Right ventricle myocardium superior (tissue), 1 donor: ENCODE results near the gene CLDN3. TPM values are rescaled to one million over a fixed set of nuclear protein-coding genes. Genes with fewer than 3 reads are reported as not detected.
"Not testable (repeated sequence)": the region's sequence is repeated elsewhere in the genome, so short reads cannot be mapped to it uniquely, and the experiment has no call there.

Experiments
- ATAC-seq: fragments of 200-7000 bp; cut with Tn5 transposase; one replicate; pipeline ENCODE4 v1.9.1; 2020; ENCODE audit warnings: mild to moderate bottlenecking; ENCODE audit not compliant: poor library complexity
- DNase-seq: peaks from one replicate; pipeline ENCODE4 v3.0.0-alpha.2; 2020
- intact Hi-C: fragments of 100-400 bp; cut with DNase I; formaldehyde crosslinking; loops from one replicate; pipeline ENCODE4 v1.11.2; 2022
- long read RNA-seq: library from polyadenylated mRNA; unstranded; transcript quantifications from one replicate; pipeline ENCODE4 v2.0.0, GENCODE V29; 2021
- total RNA-seq: library from RNA; stranded (reverse); fragmentation: NEBNext Ultra II Directional; extraction: Animal tissue kit (Norgen Biotek cat#: 25700); gene quantifications from one replicate; pipeline ENCODE4 v1.2.1, GENCODE V29; 2021
- donor health status: DM: no; HTN: yes; CAD: no; lungs with severe emphysema.

CLDN3 gene
- total RNA-seq: not detected
- long read RNA-seq: 0 reads

- ATAC-seq: peak; percentile 69
- intact Hi-C loops: no loop called here
These were observed at the start of gene CLDN3 for GRCh38 chr7:73770002-73770859. Gene CLDN3 (minus strand): TSS chr7:73770270. CDS start chr7:73770049, 221 bp downstream.

DNA sequence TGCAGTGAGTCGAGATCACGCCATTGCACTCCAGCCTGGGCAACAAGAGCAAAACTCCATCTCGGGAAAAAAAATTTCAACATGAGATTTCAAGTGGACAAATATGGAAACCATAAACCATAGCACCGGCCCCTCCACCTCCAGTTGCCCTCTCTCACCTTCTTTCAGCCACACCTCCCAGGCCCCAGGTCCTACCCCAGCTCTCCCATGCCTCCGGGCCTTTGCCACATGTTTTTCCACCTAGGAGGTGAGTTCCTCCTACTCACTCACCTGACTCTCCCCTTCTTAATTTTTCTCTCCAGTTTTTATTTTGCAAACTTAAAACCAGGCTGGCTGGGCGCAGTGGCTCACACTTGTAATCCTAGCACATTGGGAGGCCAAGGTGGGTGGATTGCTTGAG lies 47.1 kb upstream of the CLDN3 start:
- peak; percentile 4 for DNase-seq
- intact Hi-C loops: no loop called here
- ATAC-seq: no peak

More at GRCh38 chr7:73770002-73770859, at the start of gene CLDN3:
- DNase-seq: no peak

DNA sequence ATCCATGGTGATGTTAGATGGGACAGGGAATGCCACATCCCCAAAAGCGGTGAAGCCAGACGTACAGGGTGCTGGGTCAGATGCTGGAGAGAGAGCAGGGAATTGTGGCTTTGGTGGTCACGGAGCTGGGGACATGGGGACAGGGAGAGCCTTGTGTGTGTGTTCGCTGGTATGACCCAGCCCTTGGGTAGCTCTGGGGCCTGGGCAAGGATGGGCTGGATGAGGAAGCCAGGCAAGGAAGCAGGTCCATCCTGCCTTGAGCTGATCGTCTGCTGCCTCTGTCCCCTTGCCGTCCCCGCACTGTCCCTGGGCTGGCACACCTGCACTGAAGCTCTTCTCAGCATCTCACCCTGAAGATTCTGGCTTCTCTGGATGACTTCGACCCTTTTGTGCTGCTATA lies 45.4 kb upstream of the CLDN3 start:
- DNase-seq (peak; percentile 27), ATAC-seq (no peak)
- intact Hi-C loops: no loop called here

DNA sequence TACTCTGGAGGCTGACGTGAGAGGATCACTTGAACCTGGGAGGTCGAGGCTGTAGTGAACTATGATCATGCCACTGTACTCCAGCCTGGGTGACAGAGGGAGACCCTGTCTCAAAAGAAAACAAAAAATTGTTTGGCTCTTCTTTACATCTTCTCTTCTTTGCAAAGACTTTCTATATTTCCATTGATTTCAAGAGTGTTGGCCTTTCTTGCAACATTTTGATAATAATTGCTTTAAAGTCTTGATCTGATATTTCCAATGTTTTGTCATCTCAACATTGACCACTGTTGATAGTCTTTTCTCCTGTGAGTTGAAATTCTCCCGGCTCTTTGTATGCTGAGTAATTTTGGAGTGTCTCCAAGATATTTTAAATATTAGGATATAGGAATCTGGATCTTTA lies 42.9 kb upstream of the CLDN3 start:
- ATAC-seq: no peak
- intact Hi-C loops: loop anchor here (5.0 kb wide), 1 partner anchor 39 kb away; no protein-coding TSS in a partner anchor
- DNase-seq: no peak

GRCh38 chr7:73811760-73812168 lies 41.7 kb upstream of the CLDN3 start:
- peak; percentile 81 for ATAC-seq
- intact Hi-C loops: loop anchor here (5.0 kb wide), 1 partner anchor 41 kb away; no protein-coding TSS in a partner anchor
- peak; percentile 67 for DNase-seq

DNA sequence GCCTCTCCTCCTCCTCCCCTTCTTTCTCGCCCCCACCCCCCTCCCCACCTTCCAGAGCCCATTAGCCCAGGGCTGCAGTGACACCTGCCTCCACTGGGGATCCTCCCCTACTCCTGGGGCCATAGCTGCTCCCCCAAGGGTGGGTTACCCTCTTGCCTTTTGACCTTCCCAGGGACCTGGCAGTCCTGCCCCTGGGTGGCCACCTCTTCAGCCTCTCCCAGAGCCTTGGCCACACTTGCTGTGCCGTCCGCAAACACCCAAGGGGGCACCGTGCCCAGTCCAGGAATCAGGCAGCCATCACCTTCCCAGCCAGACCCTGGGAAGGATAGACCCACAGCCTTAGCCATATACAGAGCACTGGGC lies 40.9 kb upstream of the CLDN3 start:
- peak; percentile 26 for DNase-seq
- no peak for ATAC-seq
- intact Hi-C loops: loop anchor here (5.0 kb wide), 1 partner anchor 41 kb away; no protein-coding TSS in a partner anchor

- intact Hi-C loops: no loop called here
- ATAC-seq (no peak), DNase-seq (peak; percentile 30)
These were observed 39.4 kb upstream of the CLDN3 start for GRCh38 chr7:73809467-73809951.

GRCh38 chr7:73802459-73802858 lies 32.4 kb upstream of the CLDN3 start:
- intact Hi-C loops: no loop called here
- ATAC-seq (no peak), DNase-seq (no peak)

GRCh38 chr7:73801577-73801976 lies 31.5 kb upstream of the CLDN3 start:
- intact Hi-C loops: no loop called here
- DNase-seq (no peak), ATAC-seq (no peak)

DNA sequence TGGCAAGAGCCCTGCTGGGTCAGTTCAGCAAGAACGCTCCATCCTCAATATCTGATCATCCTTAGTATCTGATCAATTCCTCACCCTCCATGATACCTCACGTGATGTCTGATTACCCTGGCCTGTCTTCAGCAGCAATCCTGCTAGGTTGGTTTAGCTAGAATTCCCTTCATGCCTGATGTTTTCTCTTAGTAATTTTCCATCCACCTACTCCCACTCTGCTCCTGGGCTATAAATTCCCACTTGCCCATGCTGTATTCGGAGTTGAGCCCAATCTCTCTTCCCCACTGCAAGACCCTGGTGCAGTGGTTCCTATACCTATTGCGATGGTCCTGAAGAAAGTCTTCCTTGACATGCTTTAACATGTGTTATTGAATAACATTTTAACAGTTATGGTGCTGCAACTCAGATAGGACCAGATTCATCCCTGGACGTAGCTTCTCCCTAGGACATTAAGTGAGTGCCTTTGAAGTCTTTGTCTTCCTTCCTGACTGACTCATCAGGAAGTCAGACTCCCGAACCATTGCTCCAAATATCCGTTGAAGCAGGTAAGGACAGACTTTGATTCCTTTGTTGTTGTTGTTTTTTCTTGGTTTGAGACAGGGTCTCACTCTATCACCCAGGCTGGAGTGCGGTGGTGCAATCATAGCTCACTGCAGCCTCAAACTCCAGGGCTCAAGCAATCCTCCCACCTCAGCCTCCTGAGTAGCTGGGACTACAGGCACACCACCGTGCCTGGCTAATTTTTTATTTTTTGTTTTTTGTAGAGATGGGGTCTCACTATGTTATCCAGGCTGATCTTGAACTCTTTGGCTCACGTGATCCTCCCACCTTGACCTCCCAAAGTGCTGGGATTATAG lies 29.4 kb upstream of the CLDN3 start:
- ATAC-seq (no peak), DNase-seq (no peak)
- intact Hi-C loops: no loop called here

DNA sequence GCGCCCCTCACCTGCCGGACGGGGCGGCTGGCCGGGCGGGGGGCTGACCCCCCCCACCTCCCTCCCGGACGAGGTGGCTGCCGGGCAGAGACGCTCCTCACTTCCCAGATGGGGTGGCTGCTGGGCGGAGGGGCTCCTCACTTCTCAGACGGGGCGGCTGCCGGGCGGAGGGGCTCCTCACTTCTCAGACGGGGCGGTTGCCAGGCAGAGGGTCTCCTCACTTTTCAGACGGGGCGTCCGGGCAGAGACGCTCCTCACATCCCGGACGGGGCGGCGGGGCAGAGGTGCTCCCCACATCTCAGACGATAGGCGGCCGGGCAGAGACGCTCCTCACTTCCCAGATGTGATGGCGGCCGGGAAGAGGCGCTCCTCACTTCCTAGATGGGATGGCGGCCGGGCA lies 27.1 kb upstream of the CLDN3 start:
- ATAC-seq, intact Hi-C loops, DNase-seq: not testable (repeated sequence)

- ATAC-seq, DNase-seq, intact Hi-C loops: not testable (repeated sequence)
These were observed 26.6 kb upstream of the CLDN3 start for GRCh38 chr7:73796656-73797055.

DNA sequence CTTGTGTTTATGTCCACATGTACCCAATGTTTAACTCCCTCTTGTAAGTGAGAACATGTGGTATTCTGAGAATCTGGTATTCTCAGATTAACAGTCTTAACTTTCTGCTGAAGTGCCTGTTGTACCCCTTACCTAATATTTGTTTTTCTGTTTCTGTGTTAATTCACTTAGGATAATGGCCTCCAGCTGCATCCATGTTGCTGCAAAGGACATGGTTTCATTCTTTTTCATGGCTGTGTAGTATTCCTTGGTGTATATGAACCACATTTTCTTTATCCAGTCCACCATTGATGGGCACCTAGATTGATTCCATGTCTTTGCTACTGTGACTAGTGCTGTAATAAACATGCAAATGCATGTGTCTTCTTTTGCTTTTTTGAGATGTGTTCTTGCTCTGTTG lies 25.1 kb upstream of the CLDN3 start:
- DNase-seq, intact Hi-C loops, ATAC-seq: not testable (repeated sequence)

DNA sequence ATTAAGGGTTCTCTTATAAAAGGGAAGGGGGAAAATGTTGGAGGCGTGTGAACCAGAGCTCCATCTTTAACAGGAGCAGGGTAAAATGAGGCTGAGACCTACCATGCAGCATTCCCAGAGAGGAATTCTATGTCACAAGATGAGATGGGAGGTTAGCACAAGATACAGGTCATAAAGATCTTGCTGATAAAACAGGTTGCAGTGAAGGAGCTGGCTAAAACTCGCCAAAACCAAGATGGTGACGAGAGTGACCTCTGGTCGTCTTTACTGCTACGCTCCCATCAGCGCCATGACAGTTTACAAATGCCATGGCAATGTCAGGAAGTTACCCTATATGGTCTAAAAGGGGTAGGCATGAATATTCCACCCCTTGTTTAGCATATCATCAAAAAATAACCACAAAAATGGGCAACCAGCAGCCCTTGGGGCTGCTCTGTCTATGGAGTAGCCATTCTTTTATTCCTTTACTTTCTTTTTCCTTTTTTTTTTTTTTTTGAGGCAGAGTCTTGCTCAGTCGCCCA lies 21.2 kb upstream of the CLDN3 start:
- ATAC-seq, intact Hi-C loops, DNase-seq: not testable (repeated sequence)

- DNase-seq: no peak
- ATAC-seq: no peak
- intact Hi-C loops: no loop called here
These were observed 19.0 kb upstream of the CLDN3 start for GRCh38 chr7:73789051-73789450.

DNA sequence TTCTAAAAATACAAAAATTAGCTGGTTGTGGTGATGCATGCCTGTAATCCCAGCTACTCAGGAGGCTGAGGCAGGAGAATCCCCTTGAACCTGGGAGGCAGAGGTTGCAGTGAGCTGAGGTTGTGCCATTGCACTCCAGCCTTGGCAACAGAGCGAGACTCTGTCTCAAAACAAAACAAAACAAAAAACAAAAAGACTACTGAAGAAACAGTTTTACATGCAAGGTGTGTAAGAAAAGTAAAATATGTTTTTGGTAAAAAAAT lies 17.6 kb upstream of the CLDN3 start:
- intact Hi-C loops, DNase-seq, ATAC-seq: not testable (repeated sequence)

GRCh38 chr7:73786588-73786987 lies 16.5 kb upstream of the CLDN3 start:
- intact Hi-C loops: no loop called here
- ATAC-seq: no peak
- DNase-seq: no peak

GRCh38 chr7:73779517-73779916 lies 9.4 kb upstream of the CLDN3 start:
- DNase-seq (no peak), ATAC-seq (no peak)
- intact Hi-C loops: no loop called here

DNA sequence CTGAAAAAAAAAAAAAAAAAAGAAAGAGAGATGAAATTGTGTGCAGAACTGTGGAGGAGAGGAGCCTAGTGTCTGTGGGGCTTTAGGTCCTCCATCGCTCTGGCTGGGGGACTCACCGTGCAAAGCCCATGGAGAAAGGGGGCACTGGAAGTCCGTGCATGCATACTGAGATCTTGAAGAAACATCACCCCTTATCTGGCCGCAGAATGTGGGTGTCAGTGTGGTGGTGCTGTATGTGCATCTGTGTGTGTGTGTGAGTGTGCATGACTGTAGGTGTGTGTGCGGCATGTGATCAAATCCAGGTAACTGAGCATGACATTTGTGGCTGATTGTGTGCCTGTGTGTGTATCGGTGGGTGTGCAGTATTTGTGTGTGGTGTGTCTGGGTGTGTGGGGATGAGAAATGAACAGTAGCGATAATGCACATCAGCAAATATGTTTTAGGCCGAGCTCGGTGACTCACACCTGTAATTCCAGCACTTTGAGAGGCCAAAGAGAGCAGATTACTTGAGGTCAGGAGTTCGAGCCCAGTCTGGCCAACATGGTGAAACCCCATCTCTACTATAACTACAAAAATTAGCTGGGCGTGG lies 8.8 kb upstream of the CLDN3 start:
- intact Hi-C loops: no loop called here
- no peak for ATAC-seq
- DNase-seq: no peak
